ENCODE results near the gene SDCCAG8. TPM values are rescaled to one million over a fixed set of nuclear protein-coding genes. Genes with fewer than 3 reads are reported as not detected.
A peak's percentile ranks its signal among the peaks of the same experiment; 100 is the strongest.

Gene SDCCAG8
- total RNA-seq, 3 donors from 2014 or later (not counting 1 experiment from before 2014, with no cell fraction given) = 17.8 to 28.3 (median 21.2) TPM

GRCh38 chr1:243351337-243351736 lies 95.5 kb downstream of the SDCCAG8 start:
- no peak overlapping the region for H3K4me3 Mint-ChIP-seq
- DNase-seq = no peak
- no peaks in the 10 kb centered on the region for H3K9me3 Mint-ChIP-seq
- TF ChIP-seq CTCF (IDR thresholded peaks at IDR 0.05) = no peak
- Histone ChIP-seq H3K27ac (ENCODE audit: low read length) (no peak overlapping the region), H3K9me3 (ENCODE audit: control insufficient read depth, insufficient read depth, low read length) (no peaks in the 10 kb centered on the region), H3K4me3 (ENCODE audit: low read length) (no peak overlapping the region), H3K36me3 (ENCODE audit: control insufficient read depth, insufficient read depth, low read length) (no peaks in the 10 kb centered on the region), H3K27me3 (ENCODE audit: control insufficient read depth, insufficient read depth, low read length) (no peaks in the 10 kb centered on the region), H3K4me1 (ENCODE audit: control insufficient read depth, insufficient read depth, low read length) (no peaks in the 10 kb centered on the region)
- H3K36me3 Mint-ChIP-seq = no peaks in the 10 kb centered on the region
- no peak for ATAC-seq
- 100% methylated on average over 1 of the region's 2 CpGs for WGBS (ENCODE audit: insufficient coverage)
- H3K4me1 Mint-ChIP-seq = peaks cover 11 to 15% of the 10 kb centered on the region in 2 donors
- H3K27me3 Mint-ChIP-seq (ENCODE audit: low read depth in 2 of 2) = no peaks in the 10 kb centered on the region
- intact Hi-C loops (cut with micrococcal nuclease) = no loop called here
- H3K27ac Mint-ChIP-seq = no peak overlapping the region

- Mint-ChIP-seq H3K4me3 (peak overlapping the region; percentile 81), H3K27me3 (ENCODE audit: low read depth in 2 of 2) (no peaks in the 10 kb centered on the region), H3K4me1 (peaks cover 11 to 15% of the 10 kb centered on the region in 2 donors), H3K27ac (peak overlapping the region; percentile 30 to 86), H3K9me3 (no peaks in the 10 kb centered on the region), H3K36me3 (no peaks in the 10 kb centered on the region)
- DNase-seq (peak in 1 of 2 donors; percentile 12), ATAC-seq (peak; percentile 56 to 75 (median 60))
- no peak for TF ChIP-seq CTCF (IDR thresholded peaks at IDR 0.05)
- Histone ChIP-seq H3K4me3 (ENCODE audit: low read length) (no peak overlapping the region), H3K9me3 (ENCODE audit: control insufficient read depth, insufficient read depth, low read length) (no peaks in the 10 kb centered on the region), H3K27ac (ENCODE audit: low read length) (no peak overlapping the region), H3K36me3 (ENCODE audit: control insufficient read depth, insufficient read depth, low read length) (no peaks in the 10 kb centered on the region), H3K4me1 (ENCODE audit: control insufficient read depth, insufficient read depth, low read length) (no peaks in the 10 kb centered on the region), H3K27me3 (ENCODE audit: control insufficient read depth, insufficient read depth, low read length) (no peaks in the 10 kb centered on the region)
- WGBS (ENCODE audit: insufficient coverage) = 30% methylated on average over 3 of the region's 4 CpGs
- intact Hi-C loops (cut with micrococcal nuclease) = no loop called here
These were observed 98.8 kb downstream of the SDCCAG8 start for GRCh38 chr1:243354511-243355153.

GRCh38 chr1:243363832-243364231 lies 108.0 kb downstream of the SDCCAG8 start:
- H3K36me3 ChIP-seq (ENCODE audit: control insufficient read depth, insufficient read depth, low read length) = no peaks in the 10 kb centered on the region
- TF ChIP-seq CTCF (IDR thresholded peaks at IDR 0.05) = no peak
- Mint-ChIP-seq H3K27me3 (ENCODE audit: low read depth in 2 of 2) (no peaks in the 10 kb centered on the region), H3K4me1 (no peaks in the 10 kb centered on the region), H3K36me3 (no peaks in the 10 kb centered on the region), H3K9me3 (no peaks in the 10 kb centered on the region), H3K27ac (no peak overlapping the region), H3K4me3 (no peak overlapping the region)
- H3K27ac ChIP-seq (ENCODE audit: low read length) = no peak overlapping the region
- no peaks in the 10 kb centered on the region for H3K9me3 ChIP-seq (ENCODE audit: control insufficient read depth, insufficient read depth, low read length)
- H3K27me3 ChIP-seq (ENCODE audit: control insufficient read depth, insufficient read depth, low read length) = no peaks in the 10 kb centered on the region
- DNase-seq (no peak), ATAC-seq (no peak)
- H3K4me1 ChIP-seq (ENCODE audit: control insufficient read depth, insufficient read depth, low read length) = no peaks in the 10 kb centered on the region
- H3K4me3 ChIP-seq (ENCODE audit: low read length) = no peak overlapping the region
- intact Hi-C loops (cut with micrococcal nuclease) = no loop called here
- WGBS (ENCODE audit: insufficient coverage) = no CpG with 5 or more reads among the region's 1 CpG

- 89% methylated on average over 1 of the region's 2 CpGs for WGBS (ENCODE audit: insufficient coverage)
- no peaks in the 10 kb centered on the region for H3K36me3 ChIP-seq (ENCODE audit: control insufficient read depth, insufficient read depth, low read length)
- H3K27ac ChIP-seq (ENCODE audit: low read length) = no peak overlapping the region
These were observed 108.5 kb downstream of the SDCCAG8 start for GRCh38 chr1:243364330-243364729.

More at GRCh38 chr1:243364330-243364729, 108.5 kb downstream of the SDCCAG8 start:
- ATAC-seq (no peak), DNase-seq (no peak)
- H3K4me1 Mint-ChIP-seq = no peaks in the 10 kb centered on the region
- H3K9me3 ChIP-seq (ENCODE audit: control insufficient read depth, insufficient read depth, low read length) = no peaks in the 10 kb centered on the region
- intact Hi-C loops (cut with micrococcal nuclease) = no loop called here
- H3K36me3 Mint-ChIP-seq = no peaks in the 10 kb centered on the region
- no peaks in the 10 kb centered on the region for H3K4me1 ChIP-seq (ENCODE audit: control insufficient read depth, insufficient read depth, low read length)
- no peaks in the 10 kb centered on the region for H3K27me3 ChIP-seq (ENCODE audit: control insufficient read depth, insufficient read depth, low read length)
- H3K9me3 Mint-ChIP-seq = no peaks in the 10 kb centered on the region
- H3K27me3 Mint-ChIP-seq (ENCODE audit: low read depth in 2 of 2) = no peaks in the 10 kb centered on the region
- no peak overlapping the region for H3K4me3 ChIP-seq (ENCODE audit: low read length)
- TF ChIP-seq CTCF (IDR thresholded peaks at IDR 0.05) = no peak
- no peak overlapping the region for H3K4me3 Mint-ChIP-seq
- H3K27ac Mint-ChIP-seq = no peak overlapping the region

Data from natural killer cell (primary cell).